ENCODE measurements around the gene BAD. TPM values are rescaled to one million over a fixed set of nuclear protein-coding genes. Genes with fewer than 3 reads are reported as not detected.
A peak's percentile ranks its signal among the peaks of the same experiment; 100 is the strongest.

Gene BAD
- total and polyA plus RNA-seq, 2 donors (not counting 1 experiment from before 2014, with no cell fraction given), result 24.0 to 39.1 TPM

GRCh38 chr11:64244107-64244506 lies 40.4 kb downstream of the BAD start:
- Mint-ChIP-seq H3K4me3 (peak overlapping the region; percentile 39), H3K27me3 (no peaks in the 10 kb centered on the region), H3K9me3 (ENCODE audit: insufficient read depth) (no peaks in the 10 kb centered on the region), H3K27ac (peak overlapping the region; percentile 53), H3K4me1 (peaks cover 46% of the 10 kb centered on the region)
- Histone ChIP-seq H3K4me2 (replicated peaks; ENCODE audit: low read depth, low read length, poor library complexity, severe bottlenecking) (no peak overlapping the region), H3K27me3 (replicated peaks in 1 of 4; ENCODE audit: control extremely low read depth in 1 of 4, control insufficient read depth in 3 of 4, insufficient read depth in 4 of 4, low read length in 3 of 4) (no peaks in the 10 kb centered on the region), H3K4me1 (ENCODE audit: control insufficient read depth in 2 of 2, insufficient read depth in 2 of 2, low read length in 2 of 2) (peaks cover 28 to 57% of the 10 kb centered on the region in 2 donors), H3K79me2 (ENCODE audit: control insufficient read depth, insufficient read depth, low read length) (peaks cover 9% of the 10 kb centered on the region), H3K9ac (ENCODE audit: low read length) (no peak overlapping the region), H3K27ac (ENCODE audit: low read length in 2 of 2) (no peak overlapping the region), H3K9me3 (ENCODE audit: control extremely low read depth in 1 of 3, control insufficient read depth in 2 of 3, insufficient read depth in 1 of 3, low read length in 2 of 3) (no peaks in the 10 kb centered on the region), H4K20me1 (ENCODE audit: control insufficient read depth, insufficient read depth, low read length, poor library complexity, severe bottlenecking) (peaks cover 7% of the 10 kb centered on the region), H3K36me3 (replicated peaks in 1 of 2; ENCODE audit: control extremely low read depth in 1 of 2, control insufficient read depth in 1 of 2, extremely low read depth in 1 of 2, insufficient read depth in 2 of 2, low read length in 1 of 2) (peaks cover 0 to 11% of the 10 kb centered on the region in 2 experiments), H2AFZ (ENCODE audit: insufficient read depth, low read depth, low read length, poor library complexity, severe bottlenecking) (no peak overlapping the region), H3K4me3 (ENCODE audit: control extremely low read depth in 1 of 5, extremely low read depth in 1 of 5, insufficient read depth in 1 of 5, low read depth in 2 of 5, low read length in 4 of 5) (no peak overlapping the region)
- ATAC-seq (ENCODE audit: low read depth) (no peak), DNase-seq (no peak)
- TF ChIP-seq CTCF (IDR thresholded peaks at IDR 0.05) (no peak), EZH2 (IDR thresholded peaks at IDR 0.05; ENCODE audit: borderline replicate concordance, insufficient read depth, low read depth, low read length, poor library complexity, severe bottlenecking) (no peak)
- WGBS (ENCODE audit: insufficient coverage), result 90% methylated on average over 3 of the region's 5 CpGs
- intact Hi-C loops (cut with micrococcal nuclease), result no loop called here
- ChIA-PET CTCF (interaction anchor here (1.0 to 10.4 kb wide), 7 partner anchors 11 to 57 kb away, joined by 3 to 141 read pairs (median 5); partner anchors contain the start of genes FERMT3, NUDT22 and TRPT1), POLR2A (interaction anchor here (0.6 to 3.4 kb wide), 8 partner anchors 10 to 1409 kb away, joined by 3 to 22 read pairs (median 4); partner anchors contain the start of genes NUDT22, TRPT1 and VEGFB)

DNA sequence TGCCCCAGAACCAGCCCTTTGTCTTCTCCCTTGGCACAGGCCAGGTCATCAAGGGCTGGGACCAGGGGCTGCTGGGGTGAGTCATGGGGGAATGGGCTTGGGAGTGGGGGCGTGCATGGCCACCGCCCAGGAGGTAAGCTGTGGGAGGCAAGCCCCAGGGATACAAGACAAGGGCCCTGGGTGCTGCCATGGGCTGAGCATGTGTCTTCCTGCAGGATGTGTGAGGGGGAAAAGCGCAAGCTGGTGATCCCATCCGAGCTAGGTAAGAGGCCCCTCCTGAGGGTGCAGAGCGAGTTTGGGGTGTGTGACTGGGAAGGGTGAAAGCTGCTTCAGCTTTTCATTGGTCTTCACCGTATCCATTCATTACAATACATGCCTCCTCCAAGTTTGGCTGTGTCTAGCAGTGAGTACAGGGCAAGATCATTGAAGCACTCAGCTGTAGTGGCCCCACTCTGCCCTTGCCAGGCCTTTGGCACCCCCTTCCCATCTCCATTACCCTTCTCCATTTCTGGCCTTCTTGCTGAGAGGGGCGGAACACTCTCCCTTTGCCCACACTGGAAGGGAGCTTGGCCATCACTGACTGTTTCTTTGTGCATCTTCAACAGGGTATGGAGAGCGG lies 41.1 kb downstream of the BAD start:
- ChIA-PET POLR2A (interaction anchor here (0.6 to 3.4 kb wide), 5 partner anchors 10 to 38 kb away, joined by 3 to 22 read pairs (median 4); partner anchors contain the start of genes NUDT22 and TRPT1), CTCF (interaction anchor here (0.9 to 10.4 kb wide), 8 partner anchors 10 to 112 kb away, joined by 3 to 141 read pairs (median 5); partner anchors contain the start of genes FERMT3, NUDT22 and TRPT1)
- peaks cover 0 to 18% of the 10 kb centered on the region in 2 experiments for H3K36me3 ChIP-seq (replicated peaks in 1 of 2; ENCODE audit: control extremely low read depth in 1 of 2, control insufficient read depth in 1 of 2, extremely low read depth in 1 of 2, insufficient read depth in 2 of 2, low read length in 1 of 2)
- DNase-seq (no peak), ATAC-seq (ENCODE audit: low read depth) (no peak)
- no peak for TF ChIP-seq EZH2 (IDR thresholded peaks at IDR 0.05; ENCODE audit: borderline replicate concordance, insufficient read depth, low read depth, low read length, poor library complexity, severe bottlenecking)
- no peak for TF ChIP-seq CTCF (IDR thresholded peaks at IDR 0.05)
- no peak overlapping the region for H3K4me2 ChIP-seq (replicated peaks; ENCODE audit: low read depth, low read length, poor library complexity, severe bottlenecking)
- peaks cover 54% of the 10 kb centered on the region for H3K4me1 Mint-ChIP-seq
- H3K9ac ChIP-seq (ENCODE audit: low read length), result no peak overlapping the region
- H4K20me1 ChIP-seq (ENCODE audit: control insufficient read depth, insufficient read depth, low read length, poor library complexity, severe bottlenecking), result peaks cover 7% of the 10 kb centered on the region
- H3K27me3 ChIP-seq (replicated peaks in 1 of 4; ENCODE audit: control extremely low read depth in 1 of 4, control insufficient read depth in 3 of 4, insufficient read depth in 4 of 4, low read length in 3 of 4), result no peaks in the 10 kb centered on the region
- WGBS (ENCODE audit: insufficient coverage), result 86% methylated on average over 3 of the region's 8 CpGs
- H3K9me3 ChIP-seq (ENCODE audit: control extremely low read depth in 1 of 3, control insufficient read depth in 2 of 3, insufficient read depth in 1 of 3, low read length in 2 of 3), result no peaks in the 10 kb centered on the region
- H3K79me2 ChIP-seq (ENCODE audit: control insufficient read depth, insufficient read depth, low read length), result peaks cover 9% of the 10 kb centered on the region
- no peak overlapping the region for H2AFZ ChIP-seq (ENCODE audit: insufficient read depth, low read depth, low read length, poor library complexity, severe bottlenecking)
- H3K27ac ChIP-seq (ENCODE audit: low read length in 2 of 2), result no peak overlapping the region
- H3K4me3 Mint-ChIP-seq, result peak overlapping the region; percentile 66
- H3K4me1 ChIP-seq (ENCODE audit: control insufficient read depth in 2 of 2, insufficient read depth in 2 of 2, low read length in 2 of 2), result peaks cover 28 to 65% of the 10 kb centered on the region in 2 donors
- no peak overlapping the region for H3K4me3 ChIP-seq (ENCODE audit: control extremely low read depth in 1 of 5, extremely low read depth in 1 of 5, insufficient read depth in 1 of 5, low read depth in 2 of 5, low read length in 4 of 5)
- H3K9me3 Mint-ChIP-seq (ENCODE audit: insufficient read depth), result no peaks in the 10 kb centered on the region
- no peaks in the 10 kb centered on the region for H3K27me3 Mint-ChIP-seq
- intact Hi-C loops (cut with micrococcal nuclease), result no loop called here
- H3K27ac Mint-ChIP-seq, result peak overlapping the region; percentile 65

All from B cell (primary cell).